HTR-8/SVneo (cell line): Measurements from ENCODE around the gene TPPP3.

ENCODE experiments used
- DNase-seq: peaks from one replicate; pipeline ENCODE4 v3.0.0; 2011; ENCODE audit warnings: low spot score, mixed read lengths; ENCODE audit not compliant: insufficient read length
- FAIRE-seq: peaks from 2 replicates; lab custom pipeline; 2011; peaks lifted over from hg19 to GRCh38; lab: Jason Lieb, UNC

The TPPP3 gene

GRCh38 chr16:67406111-67406971 is 13.0 kb upstream of the TPPP3 start:
- FAIRE-seq, result peak; percentile 91
- DNase-seq, result peak; percentile 79

GRCh38 chr16:67405336-67405735 is 12.0 kb upstream of the TPPP3 start:
- no peak for DNase-seq

GRCh38 chr16:67404740-67405226 is 11.5 kb upstream of the TPPP3 start:
- DNase-seq, result no peak

More at GRCh38 chr16:67405336-67405735, 12.0 kb upstream of the TPPP3 start:
- no peak for FAIRE-seq

DNA sequence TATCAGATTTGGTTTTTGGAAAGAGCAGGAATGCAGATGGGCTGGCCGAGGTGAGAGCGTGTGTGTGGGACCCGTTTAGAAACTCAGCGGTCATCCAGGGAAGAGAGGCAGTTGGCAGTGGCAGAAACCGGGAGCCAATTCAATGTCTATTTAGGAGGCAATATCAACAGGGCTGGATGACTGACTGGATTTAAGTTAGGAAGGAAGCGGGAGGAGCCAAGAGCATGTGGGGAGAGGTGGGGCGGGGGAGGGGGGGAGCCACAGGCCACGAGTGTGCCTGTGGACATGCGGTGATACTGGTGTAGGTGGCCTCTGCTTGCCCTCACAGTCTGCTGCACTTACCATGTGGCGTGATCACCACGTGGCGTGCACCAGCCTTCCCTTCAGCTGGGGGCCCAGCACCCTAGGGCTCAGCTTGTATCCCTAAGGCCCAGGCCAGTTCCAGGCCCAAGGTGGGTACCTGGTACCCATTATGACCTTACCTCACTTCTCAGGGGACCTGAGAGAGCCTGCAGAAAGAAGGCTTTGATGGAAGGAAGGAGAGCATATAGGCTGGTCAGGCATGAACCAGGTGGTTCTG is 10.8 kb upstream of the TPPP3 start:
- DNase-seq (no peak), FAIRE-seq (no peak)

More at GRCh38 chr16:67404740-67405226, 11.5 kb upstream of the TPPP3 start:
- FAIRE-seq, result no peak

- no peak for DNase-seq
- FAIRE-seq, result no peak
Observed at GRCh38 chr16:67400901-67401300, 7.6 kb upstream of the TPPP3 start.

GRCh38 chr16:67399749-67400704 is 6.7 kb upstream of the TPPP3 start:
- FAIRE-seq, result no peak

GRCh38 chr16:67399218-67399733 is 6.0 kb upstream of the TPPP3 start:
- FAIRE-seq (no peak), DNase-seq (no peak)

More at GRCh38 chr16:67399749-67400704, 6.7 kb upstream of the TPPP3 start:
- DNase-seq, result no peak

GRCh38 chr16:67398546-67399217 is 5.4 kb upstream of the TPPP3 start:
- no peak for DNase-seq
- FAIRE-seq, result no peak

- FAIRE-seq (peak; percentile 60), DNase-seq (no peak)
Observed at GRCh38 chr16:67397812-67398545, 4.7 kb upstream of the TPPP3 start.

- no peak for FAIRE-seq
- DNase-seq, result no peak
Observed at GRCh38 chr16:67397036-67397801, 3.9 kb upstream of the TPPP3 start.

DNA sequence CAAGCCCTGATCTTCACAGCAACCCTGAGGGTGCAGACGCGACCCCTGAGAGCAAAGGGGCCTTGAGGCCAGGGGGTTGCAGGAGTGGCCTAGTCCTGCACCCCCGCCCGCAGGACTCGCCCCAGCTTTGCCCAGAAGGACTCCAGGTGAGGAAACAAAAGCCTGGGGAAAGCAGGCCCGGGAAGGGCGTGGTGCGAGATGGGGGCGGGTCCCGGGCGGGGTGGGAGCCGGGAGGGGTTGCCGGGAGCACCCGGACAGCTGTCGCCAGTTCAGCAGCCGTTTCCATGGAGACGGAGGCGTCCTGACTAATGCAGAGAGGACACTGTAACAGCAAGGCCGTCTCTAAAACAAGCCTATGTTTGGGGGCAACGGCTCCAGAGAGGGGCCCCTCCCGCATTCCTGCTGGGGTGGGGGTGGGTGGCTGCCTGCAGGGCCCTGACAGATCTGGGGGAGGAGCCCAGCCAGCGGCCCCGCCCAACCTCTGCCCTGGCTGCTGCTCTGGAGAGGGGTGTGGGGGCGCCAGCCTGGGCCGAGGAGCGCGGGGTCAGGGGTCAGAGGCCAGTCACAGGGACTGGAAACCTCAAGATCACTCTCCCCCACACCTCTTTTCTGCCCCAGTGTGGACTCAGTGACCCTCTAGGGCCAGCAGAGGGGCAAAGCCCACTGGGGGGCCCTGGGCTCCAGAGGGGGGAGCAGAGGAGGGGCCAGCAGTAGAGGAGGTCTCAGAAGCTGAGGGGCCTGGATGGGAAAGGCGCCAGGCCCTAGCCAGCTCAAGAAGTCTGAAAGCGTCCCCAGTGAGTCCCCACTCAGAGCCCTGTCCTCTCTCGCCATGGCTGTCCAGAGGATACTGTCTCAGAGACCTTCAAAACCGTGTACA is 3.1 kb upstream of the TPPP3 start:
- FAIRE-seq, result no peak
- DNase-seq, result no peak

DNA sequence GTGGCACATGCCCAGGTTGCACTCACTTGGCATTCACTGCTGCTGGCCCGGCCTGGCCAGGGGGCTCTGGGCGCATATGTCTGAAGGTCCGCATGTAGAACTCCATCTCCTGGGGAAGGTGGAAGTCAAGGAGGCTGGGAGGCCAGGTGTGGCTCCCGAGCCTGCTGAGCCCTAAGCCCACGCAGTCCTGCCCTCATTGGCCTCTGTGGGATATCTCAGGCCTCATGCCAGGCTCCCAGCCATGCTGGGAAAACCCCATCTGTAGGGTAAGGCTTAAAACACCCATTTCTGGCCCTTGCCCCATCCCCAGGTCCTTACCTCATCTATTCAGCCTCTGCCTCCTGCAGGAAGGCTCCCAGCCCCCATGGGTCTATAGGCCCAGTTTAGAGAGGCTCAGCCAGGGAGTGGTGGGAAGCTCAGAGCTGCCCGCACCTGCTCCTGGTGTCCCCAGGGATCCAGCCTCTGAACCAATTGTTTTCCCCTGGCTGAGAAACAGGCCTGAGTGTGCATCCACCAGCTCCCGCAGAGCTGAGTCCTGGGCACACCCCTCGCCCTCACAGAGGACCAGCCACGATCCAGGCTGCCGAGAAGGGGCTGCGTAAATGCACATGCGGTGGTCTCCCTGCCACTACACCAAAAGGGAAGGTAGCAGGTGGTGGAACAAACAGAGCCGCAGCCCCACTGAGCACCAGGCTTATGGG is 2.3 kb upstream of the TPPP3 start:
- FAIRE-seq, result no peak

DNA sequence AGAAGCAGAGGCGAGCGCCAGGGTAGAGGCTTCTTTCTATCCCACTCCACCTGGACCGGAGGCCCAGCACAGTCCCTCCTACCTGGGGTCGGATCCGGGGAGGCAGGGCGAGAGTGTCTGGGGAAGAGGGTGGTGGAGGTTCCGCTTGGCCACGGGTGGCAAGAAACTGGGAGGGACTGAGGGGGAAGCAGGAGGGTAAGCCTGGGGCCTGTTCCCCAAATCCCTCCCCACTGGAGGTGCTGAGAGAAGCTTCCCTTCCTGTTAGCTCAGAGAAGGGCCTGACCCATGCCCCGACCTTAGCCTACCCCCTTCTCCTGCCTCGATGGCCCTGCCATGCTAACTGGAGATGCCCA is 1.8 kb upstream of the TPPP3 start:
- FAIRE-seq, result no peak
- DNase-seq, result no peak

More for the DNA sequence above, 2.3 kb upstream of the TPPP3 start:
- no peak for DNase-seq

DNA sequence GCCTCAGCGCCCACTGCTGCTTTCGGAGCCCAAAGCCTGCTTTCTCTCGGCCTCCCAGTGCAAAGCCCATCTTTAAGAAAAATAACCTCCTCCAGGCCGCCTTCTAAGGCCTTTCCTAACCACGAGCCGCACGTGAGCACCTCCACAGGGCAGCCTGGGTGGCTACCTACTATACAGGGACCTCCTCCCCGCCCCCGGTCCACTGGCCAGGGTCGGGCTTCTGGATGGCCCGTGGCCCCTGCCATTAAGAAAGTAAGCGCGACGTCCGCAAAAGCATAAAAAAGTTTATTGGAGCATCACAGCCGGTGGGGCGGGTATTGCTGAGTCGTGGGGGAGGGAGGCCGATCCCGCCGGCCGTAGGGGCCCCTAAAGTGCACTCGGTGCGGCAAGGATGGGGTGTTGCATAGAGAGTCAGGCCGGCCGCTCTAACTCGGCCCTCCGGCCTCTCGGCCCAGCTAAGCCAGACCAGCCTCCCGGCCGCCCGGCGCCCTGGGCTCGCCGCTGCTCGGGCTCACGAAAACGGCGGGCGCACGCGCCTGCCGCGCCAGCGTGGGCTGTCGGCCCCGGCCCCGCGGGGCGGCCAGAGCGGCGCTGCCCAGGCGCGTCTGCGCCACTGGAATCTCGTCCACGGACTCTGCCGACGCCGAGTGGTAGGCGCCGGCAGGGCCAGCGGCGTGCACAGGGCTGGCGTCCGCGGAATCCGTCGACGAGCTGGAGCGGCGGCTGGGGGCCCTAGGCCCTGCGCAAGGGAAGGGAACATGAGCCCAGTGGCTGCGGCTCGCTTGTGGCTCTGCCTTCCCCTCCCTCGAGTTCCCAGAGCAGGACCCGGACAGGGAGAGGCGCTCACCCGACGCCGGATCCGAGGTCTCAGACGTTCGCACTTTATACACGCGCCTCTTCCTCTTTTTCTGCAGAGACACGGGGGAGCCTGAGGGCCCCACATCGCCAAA is 1.1 kb upstream of the TPPP3 start:
- DNase-seq (no peak), FAIRE-seq (no peak)

- FAIRE-seq (no peak), DNase-seq (no peak)
Observed at GRCh38 chr16:67393788-67394154, 473 bp upstream of the TPPP3 start.
